Measurements from ENCODE around the gene HOXC6. TPM values are rescaled to one million over a fixed set of nuclear protein-coding genes. Genes with fewer than 3 reads are reported as not detected.
"Not testable (repeated sequence)": the region's sequence is repeated elsewhere in the genome, so short reads cannot be mapped to it uniquely, and the experiment has no call there.

The HOXC6 gene
- polyA plus RNA-seq, 1 donor = 16.3 TPM

- no peak for DNase-seq
Measured at GRCh38 chr12:54030889-54031471, 2.7 kb downstream of the HOXC6 start.

GRCh38 chr12:54031480-54031879 is 3.2 kb downstream of the HOXC6 start:
- DNase-seq = no peak

GRCh38 chr12:54032086-54032619 is 3.9 kb downstream of the HOXC6 start:
- no peak for DNase-seq

GRCh38 chr12:54032627-54033100 is 4.4 kb downstream of the HOXC6 start, which contains the start of gene HOXC5:
TSS of gene HOXC5 (plus strand) at chr12:54033050. CDS start at chr12:54033123, 73 bp downstream.
- peak; percentile 87 for DNase-seq

- DNase-seq = no peak
Measured at GRCh38 chr12:54033106-54033979, 5.1 kb downstream of the HOXC6 start.

GRCh38 chr12:54033980-54034784 is 5.9 kb downstream of the HOXC6 start:
- no peak for DNase-seq

- no peak for DNase-seq
Measured at GRCh38 chr12:54034785-54035310, 6.6 kb downstream of the HOXC6 start.

- DNase-seq = no peak
Measured at GRCh38 chr12:54035568-54036264, 7.5 kb downstream of the HOXC6 start.

GRCh38 chr12:54036620-54037359 is 8.6 kb downstream of the HOXC6 start:
- no peak for DNase-seq

GRCh38 chr12:54037360-54038283 is 9.4 kb downstream of the HOXC6 start:
- DNase-seq = no peak

GRCh38 chr12:54038284-54038870 is 10.1 kb downstream of the HOXC6 start:
- no peak for DNase-seq

GRCh38 chr12:54038871-54039414 is 10.7 kb downstream of the HOXC6 start:
- peak; percentile 81 for DNase-seq

- peak; percentile 87 for DNase-seq
Measured at GRCh38 chr12:54039417-54040147, 11.3 kb downstream of the HOXC6 start.

GRCh38 chr12:54040148-54040494 is 11.9 kb downstream of the HOXC6 start:
- no peak for DNase-seq

GRCh38 chr12:54040648-54041047 is 12.4 kb downstream of the HOXC6 start:
- DNase-seq = no peak

GRCh38 chr12:54041097-54041690 is 13.0 kb downstream of the HOXC6 start:
- DNase-seq = no peak

- not testable (repeated sequence) for DNase-seq
Measured at GRCh38 chr12:54042033-54042432, 13.8 kb downstream of the HOXC6 start.
